GM12865 (cell line): ENCODE results near the gene KIF5A.

ENCODE experiments used
- DNase-seq: peaks from one replicate; pipeline ENCODE4 v3.0.0; 2010; ENCODE audit warnings: low read depth
- H3K4me3 ChIP-seq: 2 replicates; pipeline ENCODE4 v1.5.1; 2011; ENCODE audit warnings: mild to moderate bottlenecking, low read depth, low read length, control low read depth
- CTCF ChIP-seq: IDR thresholded peaks from 2 replicates; pipeline ENCODE4 v1.5.1; 2011; ENCODE audit warnings: low read length, control low read depth, low read depth, inconsistent platforms; ENCODE audit not compliant: insufficient read depth; ENCODE audit errors: missing control alignments

Gene KIF5A

GRCh38 chr12:57533108-57533507, 16.7 kb upstream of the KIF5A start:
- no peak overlapping the region for H3K4me3 ChIP-seq
- no peak for TF ChIP-seq CTCF
- DNase-seq: no peak

- no peak for TF ChIP-seq CTCF
- no peak overlapping the region for H3K4me3 ChIP-seq
- DNase-seq: no peak
Measured at GRCh38 chr12:57534250-57534649, 15.6 kb upstream of the KIF5A start.

- no peak overlapping the region for H3K4me3 ChIP-seq
- DNase-seq: no peak
- no peak for TF ChIP-seq CTCF
Measured at GRCh38 chr12:57534991-57535543, 14.8 kb upstream of the KIF5A start.

- TF ChIP-seq CTCF: no peak
- H3K4me3 ChIP-seq: no peak overlapping the region
- no peak for DNase-seq
Measured at GRCh38 chr12:57535764-57536596, 13.9 kb upstream of the KIF5A start.

GRCh38 chr12:57536597-57536942, 13.3 kb upstream of the KIF5A start:
- DNase-seq: no peak
- no peak for TF ChIP-seq CTCF
- no peak overlapping the region for H3K4me3 ChIP-seq

- TF ChIP-seq CTCF: no peak
- H3K4me3 ChIP-seq: no peak overlapping the region
- DNase-seq: no peak
Measured at GRCh38 chr12:57539134-57539768, 10.6 kb upstream of the KIF5A start.

- DNase-seq: no peak
- H3K4me3 ChIP-seq: no peak overlapping the region
- TF ChIP-seq CTCF: no peak
Measured at GRCh38 chr12:57541001-57541400, 8.8 kb upstream of the KIF5A start.
